Measurements from ENCODE around the gene RAB3GAP2. TPM values are rescaled to one million over a fixed set of nuclear protein-coding genes. Genes with fewer than 3 reads are reported as not detected.
"Not testable (repeated sequence)": the region's sequence is repeated elsewhere in the genome, so short reads cannot be mapped to it uniquely, and the experiment has no call there.

The RAB3GAP2 gene
- total and polyA plus RNA-seq, 12 donors = 5.7 to 35.8 (median 27.6) TPM

- H3K4me3 ChIP-seq = no peak overlapping the region
- no peaks in the 10 kb centered on the region for H3K9me3 ChIP-seq
- H3K27ac ChIP-seq = no peak overlapping the region
- no peak for ATAC-seq
- H3K36me3 ChIP-seq = no peaks in the 10 kb centered on the region
- intact Hi-C loops (cut with DNase I) = no loop called here
- H3K27me3 ChIP-seq = no peaks in the 10 kb centered on the region
- peaks cover 0 to 19% (median 9%) of the 10 kb centered on the region in 9 donors for H3K4me1 ChIP-seq
- DNase-seq = no peak
- TF ChIP-seq CTCF (IDR thresholded peaks at IDR 0.05) = no peak
- 58 to 73% methylated on average over 1 of the region's 1 CpG for WGBS, 2 donors
Measured at GRCh38 chr1:220313576-220313975, 41.3 kb upstream of the RAB3GAP2 start.

GRCh38 chr1:220310147-220310546 is 37.9 kb upstream of the RAB3GAP2 start:
- H3K36me3 ChIP-seq; H3K4me1 ChIP-seq; H3K9me3 ChIP-seq; H3K27me3 ChIP-seq; ATAC-seq; intact Hi-C loops (cut with DNase I); H3K4me3 ChIP-seq; H3K27ac ChIP-seq; DNase-seq: not testable (repeated sequence)
- WGBS, 2 donors = 85 to 90% methylated on average over 4 of the region's 4 CpGs

GRCh38 chr1:220307607-220308006 is 35.4 kb upstream of the RAB3GAP2 start:
- WGBS, 2 donors = 81 to 90% methylated on average over 3 of the region's 3 CpGs

GRCh38 chr1:220306339-220306738 is 34.1 kb upstream of the RAB3GAP2 start:
- WGBS, 2 donors = 95 to 98% methylated on average over 1 of the region's 1 CpG
- Histone ChIP-seq H3K4me1 (peaks cover 0 to 5% (median 0%) of the 10 kb centered on the region in 9 donors), H3K27ac (no peak overlapping the region), H3K4me3 (no peak overlapping the region), H3K9me3 (peaks cover 0 to 24% (median 0%) of the 10 kb centered on the region in 11 donors), H3K27me3 (no peaks in the 10 kb centered on the region), H3K36me3 (no peaks in the 10 kb centered on the region)
- TF ChIP-seq CTCF (IDR thresholded peaks at IDR 0.05) = no peak
- intact Hi-C loops (cut with DNase I) = no loop called here
- DNase-seq (no peak), ATAC-seq (no peak)

More at GRCh38 chr1:220307607-220308006, 35.4 kb upstream of the RAB3GAP2 start:
- DNase-seq = no peak
- H3K27ac ChIP-seq = no peak overlapping the region
- no peak for ATAC-seq
- no peak for TF ChIP-seq CTCF (IDR thresholded peaks at IDR 0.05)
- H3K9me3 ChIP-seq = peaks cover 0 to 24% (median 0%) of the 10 kb centered on the region in 11 donors
- no peak overlapping the region for H3K4me3 ChIP-seq
- H3K27me3 ChIP-seq = no peaks in the 10 kb centered on the region
- H3K36me3 ChIP-seq = no peaks in the 10 kb centered on the region
- intact Hi-C loops (cut with DNase I) = no loop called here
- H3K4me1 ChIP-seq = no peaks in the 10 kb centered on the region

GRCh38 chr1:220303871-220304270 is 31.6 kb upstream of the RAB3GAP2 start:
- no peak overlapping the region for H3K27ac ChIP-seq
- no peak overlapping the region for H3K4me3 ChIP-seq
- peaks cover 0 to 22% (median 14%) of the 10 kb centered on the region in 9 donors for H3K4me1 ChIP-seq
- ATAC-seq = no peak
- H3K36me3 ChIP-seq = no peaks in the 10 kb centered on the region
- no peak for DNase-seq
- H3K27me3 ChIP-seq = no peaks in the 10 kb centered on the region
- H3K9me3 ChIP-seq = peaks cover 0 to 24% (median 0%) of the 10 kb centered on the region in 11 donors
- TF ChIP-seq CTCF (IDR thresholded peaks at IDR 0.05) = no peak
- 85 to 92% methylated on average over 4 of the region's 4 CpGs for WGBS, 2 donors
- intact Hi-C loops (cut with DNase I) = loop anchor here in 1 of 10 donors (5.0 kb wide), 1 partner anchor 223 kb away; the partner anchor contains the start of gene MARK1
